ENCODE data around the gene SIM2.

DNA sequence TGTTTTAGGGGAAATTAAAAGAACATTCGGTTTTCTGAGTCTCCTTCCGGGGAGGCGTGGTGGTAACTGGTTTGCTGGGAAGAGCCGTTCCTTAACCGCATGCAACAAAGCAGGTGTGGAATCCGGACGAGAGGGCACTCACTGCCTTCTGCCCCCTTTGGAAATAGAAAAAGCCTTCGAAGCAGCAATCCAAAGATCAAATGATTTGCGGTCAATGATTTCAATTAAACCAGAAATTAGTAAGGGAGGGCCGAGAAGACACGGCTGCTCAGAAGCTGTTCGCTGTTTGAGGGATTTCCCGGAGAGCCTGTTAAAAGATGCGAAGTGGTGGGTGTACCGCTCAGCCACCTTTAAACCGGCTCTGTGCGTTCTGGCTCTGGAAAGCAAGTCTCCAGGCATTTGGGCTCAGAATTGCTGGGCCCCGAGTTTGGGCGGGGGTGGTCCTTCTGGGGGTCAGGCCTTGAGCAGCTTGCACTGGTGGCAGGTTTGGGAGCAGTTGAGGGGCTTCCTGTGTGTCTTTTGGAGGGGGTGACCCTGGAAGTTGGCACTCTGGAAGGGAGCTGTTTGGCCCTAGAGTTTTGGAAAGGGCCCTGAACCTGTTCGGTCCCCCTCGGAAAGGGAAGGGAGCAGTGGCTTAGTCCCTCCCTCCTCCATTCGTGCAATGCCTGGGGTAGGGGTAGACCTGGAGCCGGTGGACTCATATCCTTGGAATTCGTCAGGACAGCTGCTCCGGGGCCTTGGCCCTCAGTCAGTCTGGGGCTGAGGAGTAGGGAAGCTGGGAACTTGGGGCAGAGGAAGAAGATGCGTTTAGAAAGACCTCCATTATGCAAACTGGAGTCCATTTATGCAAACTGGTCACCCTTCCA is 3.1 kb downstream of the SIM2 start:
- TF ChIP-seq, protein P1, sequence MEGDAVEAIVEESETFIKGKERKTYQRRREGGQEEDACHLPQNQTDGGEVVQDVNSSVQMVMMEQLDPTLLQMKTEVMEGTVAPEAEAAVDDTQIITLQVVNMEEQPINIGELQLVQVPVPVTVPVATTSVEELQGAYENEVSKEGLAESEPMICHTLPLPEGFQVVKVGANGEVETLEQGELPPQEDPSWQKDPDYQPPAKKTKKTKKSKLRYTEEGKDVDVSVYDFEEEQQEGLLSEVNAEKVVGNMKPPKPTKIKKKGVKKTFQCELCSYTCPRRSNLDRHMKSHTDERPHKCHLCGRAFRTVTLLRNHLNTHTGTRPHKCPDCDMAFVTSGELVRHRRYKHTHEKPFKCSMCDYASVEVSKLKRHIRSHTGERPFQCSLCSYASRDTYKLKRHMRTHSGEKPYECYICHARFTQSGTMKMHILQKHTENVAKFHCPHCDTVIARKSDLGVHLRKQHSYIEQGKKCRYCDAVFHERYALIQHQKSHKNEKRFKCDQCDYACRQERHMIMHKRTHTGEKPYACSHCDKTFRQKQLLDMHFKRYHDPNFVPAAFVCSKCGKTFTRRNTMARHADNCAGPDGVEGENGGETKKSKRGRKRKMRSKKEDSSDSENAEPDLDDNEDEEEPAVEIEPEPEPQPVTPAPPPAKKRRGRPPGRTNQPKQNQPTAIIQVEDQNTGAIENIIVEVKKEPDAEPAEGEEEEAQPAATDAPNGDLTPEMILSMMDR (IDR thresholded peaks at IDR 0.05), result no peak
- no peak for TF ChIP-seq POLR2A (IDR thresholded peaks at IDR 0.05)

Data from lower leg skin (tissue), 3 donors.